Stimulated activated memory B cell treated with anti-CD40 and anti-IgM and Interleukin-4, amounts not matched to agents 10 μg/mL and 1 μg/mL and 100 μg/mL, for 72 hours (primary cell): Measurements from ENCODE around the gene GCNT4.

Experiments used
- ATAC-seq: fragments of 150-1000 bp; cut with Tn5 transposase; 2 replicates; pipeline ENCODE4 v1.10.0; 2021
- H3K27ac Mint-ChIP-seq: one replicate; pipeline ENCODE4 v1.8.0; 2022; ENCODE audit warnings: mild to moderate bottlenecking, mixed read lengths
- H3K27me3 Mint-ChIP-seq: one replicate; pipeline ENCODE4 v1.8.0; 2022; ENCODE audit warnings: mixed read lengths
- H3K36me3 Mint-ChIP-seq: one replicate; pipeline ENCODE4 v1.8.0; 2022; ENCODE audit warnings: mixed read lengths
- H3K4me1 Mint-ChIP-seq: one replicate; pipeline ENCODE4 v1.8.0; 2022; ENCODE audit warnings: mixed read lengths
- H3K4me3 Mint-ChIP-seq: one replicate; pipeline ENCODE4 v1.8.0; 2022; ENCODE audit warnings: mild to moderate bottlenecking, moderate library complexity, mixed read lengths
- H3K9me3 Mint-ChIP-seq: one replicate; pipeline ENCODE4 v1.8.0; 2022; ENCODE audit warnings: mixed read lengths

Gene GCNT4

GRCh38 chr5:75057561-75057960 is 5.2 kb upstream of the GCNT4 start:
- no peak for ATAC-seq
- no peak overlapping the region for H3K4me3 Mint-ChIP-seq
- H3K27me3 Mint-ChIP-seq: peaks cover 41% of the 10 kb centered on the region
- no peak overlapping the region for H3K27ac Mint-ChIP-seq
- no peaks in the 10 kb centered on the region for H3K36me3 Mint-ChIP-seq
- no peaks in the 10 kb centered on the region for H3K9me3 Mint-ChIP-seq
- peaks cover 6% of the 10 kb centered on the region for H3K4me1 Mint-ChIP-seq

- H3K4me1 Mint-ChIP-seq: peaks cover 19% of the 10 kb centered on the region
- H3K36me3 Mint-ChIP-seq: no peaks in the 10 kb centered on the region
- H3K4me3 Mint-ChIP-seq: no peak overlapping the region
- no peaks in the 10 kb centered on the region for H3K9me3 Mint-ChIP-seq
- ATAC-seq: no peak
- H3K27ac Mint-ChIP-seq: no peak overlapping the region
- H3K27me3 Mint-ChIP-seq: peaks cover 59% of the 10 kb centered on the region
These were observed 3.4 kb upstream of the GCNT4 start for GRCh38 chr5:75055727-75056144.

- Mint-ChIP-seq H3K9me3 (no peaks in the 10 kb centered on the region), H3K4me3 (no peak overlapping the region), H3K27me3 (peaks cover 69% of the 10 kb centered on the region), H3K4me1 (peaks cover 19% of the 10 kb centered on the region), H3K36me3 (no peaks in the 10 kb centered on the region), H3K27ac (no peak overlapping the region)
- ATAC-seq: no peak
These were observed 2.0 kb upstream of the GCNT4 start for GRCh38 chr5:75054134-75054930.

GRCh38 chr5:75053304-75054133 is 1.2 kb upstream of the GCNT4 start:
- H3K36me3 Mint-ChIP-seq: no peaks in the 10 kb centered on the region

GRCh38 chr5:75053054-75053303 is 621 bp upstream of the GCNT4 start:
- H3K27ac Mint-ChIP-seq: no peak overlapping the region
- no peaks in the 10 kb centered on the region for H3K36me3 Mint-ChIP-seq
- peaks cover 19% of the 10 kb centered on the region for H3K4me1 Mint-ChIP-seq
- H3K27me3 Mint-ChIP-seq: peaks cover 69% of the 10 kb centered on the region
- peak; percentile 22 for ATAC-seq
- H3K4me3 Mint-ChIP-seq: no peak overlapping the region
- no peaks in the 10 kb centered on the region for H3K9me3 Mint-ChIP-seq

More at GRCh38 chr5:75053304-75054133, 1.2 kb upstream of the GCNT4 start:
- Mint-ChIP-seq H3K27ac (no peak overlapping the region), H3K4me1 (peaks cover 19% of the 10 kb centered on the region), H3K27me3 (peaks cover 69% of the 10 kb centered on the region), H3K4me3 (peak overlapping the region; percentile 72), H3K9me3 (no peaks in the 10 kb centered on the region)
- peak; percentile 6 for ATAC-seq

- H3K27ac Mint-ChIP-seq: no peak overlapping the region
- ATAC-seq: no peak
- H3K4me3 Mint-ChIP-seq: no peak overlapping the region
- no peaks in the 10 kb centered on the region for H3K36me3 Mint-ChIP-seq
- peaks cover 19% of the 10 kb centered on the region for H3K4me1 Mint-ChIP-seq
- H3K27me3 Mint-ChIP-seq: peaks cover 58% of the 10 kb centered on the region
- no peaks in the 10 kb centered on the region for H3K9me3 Mint-ChIP-seq
These were observed 1.1 kb downstream of the GCNT4 start for GRCh38 chr5:75051217-75051751.

GRCh38 chr5:75050415-75050814 is 1.9 kb downstream of the GCNT4 start:
- H3K27ac Mint-ChIP-seq: no peak overlapping the region
- peaks cover 49% of the 10 kb centered on the region for H3K27me3 Mint-ChIP-seq
- no peak overlapping the region for H3K4me3 Mint-ChIP-seq
- no peaks in the 10 kb centered on the region for H3K9me3 Mint-ChIP-seq
- no peak for ATAC-seq
- peaks cover 19% of the 10 kb centered on the region for H3K4me1 Mint-ChIP-seq
- H3K36me3 Mint-ChIP-seq: no peaks in the 10 kb centered on the region

- H3K36me3 Mint-ChIP-seq: no peaks in the 10 kb centered on the region
- peaks cover 42% of the 10 kb centered on the region for H3K27me3 Mint-ChIP-seq
- no peak overlapping the region for H3K27ac Mint-ChIP-seq
- H3K4me1 Mint-ChIP-seq: peaks cover 19% of the 10 kb centered on the region
- no peak for ATAC-seq
- no peak overlapping the region for H3K4me3 Mint-ChIP-seq
- no peaks in the 10 kb centered on the region for H3K9me3 Mint-ChIP-seq
These were observed 2.7 kb downstream of the GCNT4 start for GRCh38 chr5:75049456-75050351.

- Mint-ChIP-seq H3K27ac (no peak overlapping the region), H3K27me3 (peaks cover 34% of the 10 kb centered on the region), H3K4me1 (peaks cover 13% of the 10 kb centered on the region), H3K36me3 (no peaks in the 10 kb centered on the region), H3K4me3 (no peak overlapping the region), H3K9me3 (no peaks in the 10 kb centered on the region)
- no peak for ATAC-seq
These were observed 3.9 kb downstream of the GCNT4 start for GRCh38 chr5:75048457-75048953.

GRCh38 chr5:75047356-75047755 is 5.0 kb downstream of the GCNT4 start:
- Mint-ChIP-seq H3K4me1 (peaks cover 12% of the 10 kb centered on the region), H3K27me3 (peaks cover 41% of the 10 kb centered on the region), H3K27ac (no peak overlapping the region), H3K9me3 (no peaks in the 10 kb centered on the region), H3K4me3 (no peak overlapping the region), H3K36me3 (no peaks in the 10 kb centered on the region)
- ATAC-seq: no peak

- no peaks in the 10 kb centered on the region for H3K36me3 Mint-ChIP-seq
- H3K4me3 Mint-ChIP-seq: no peak overlapping the region
- H3K9me3 Mint-ChIP-seq: no peaks in the 10 kb centered on the region
- no peak for ATAC-seq
- H3K27ac Mint-ChIP-seq: no peak overlapping the region
- H3K27me3 Mint-ChIP-seq: peaks cover 35% of the 10 kb centered on the region
- H3K4me1 Mint-ChIP-seq: peaks cover 3% of the 10 kb centered on the region
These were observed 5.8 kb downstream of the GCNT4 start for GRCh38 chr5:75046366-75047142.

- no peaks in the 10 kb centered on the region for H3K4me1 Mint-ChIP-seq
- H3K27me3 Mint-ChIP-seq: peaks cover 25% of the 10 kb centered on the region
- no peak overlapping the region for H3K27ac Mint-ChIP-seq
- H3K4me3 Mint-ChIP-seq: no peak overlapping the region
- no peaks in the 10 kb centered on the region for H3K9me3 Mint-ChIP-seq
- no peak for ATAC-seq
- no peaks in the 10 kb centered on the region for H3K36me3 Mint-ChIP-seq
These were observed 7.3 kb downstream of the GCNT4 start for GRCh38 chr5:75045071-75045470.

GRCh38 chr5:75044406-75044805 is 8.0 kb downstream of the GCNT4 start:
- Mint-ChIP-seq H3K36me3 (no peaks in the 10 kb centered on the region), H3K27me3 (peaks cover 25% of the 10 kb centered on the region), H3K4me3 (no peak overlapping the region), H3K9me3 (no peaks in the 10 kb centered on the region), H3K4me1 (no peaks in the 10 kb centered on the region), H3K27ac (no peak overlapping the region)
- peak; percentile 55 for ATAC-seq

GRCh38 chr5:75043633-75044264 is 8.6 kb downstream of the GCNT4 start:
- ATAC-seq: no peak
- Mint-ChIP-seq H3K9me3 (no peaks in the 10 kb centered on the region), H3K36me3 (no peaks in the 10 kb centered on the region), H3K4me3 (no peak overlapping the region), H3K27me3 (peaks cover 25% of the 10 kb centered on the region), H3K27ac (no peak overlapping the region), H3K4me1 (no peaks in the 10 kb centered on the region)
